ENCODE measurements around the gene MAP3K2. TPM values are rescaled to one million over a fixed set of nuclear protein-coding genes. Genes with fewer than 3 reads are reported as not detected.

MAP3K2 gene
- total and polyA plus RNA-seq, 2 donors (not counting 3 experiments of a cell fraction or from before 2014, with no cell fraction given): 3.4 to 25.7 TPM

- H3K4me2 ChIP-seq (ENCODE audit: insufficient read depth, low read length): no peak overlapping the region
- CTCF ChIA-PET: interaction anchor here (1.5 to 2.8 kb wide), 3 partner anchors 10 to 165 kb away, joined by 4 to 10 read pairs (median 9); no protein-coding TSS in a partner anchor
- FAIRE-seq (no peak), DNase-seq (ENCODE audit: low read depth, low spot score) (no peak)
- no TSS peak for BruUV-seq (replicated peaks)
- H3K79me2 ChIP-seq (ENCODE audit: control insufficient read depth, insufficient read depth, low read length): no peaks in the 10 kb centered on the region
- H3K4me3 ChIP-seq (replicated peaks in 1 of 3; ENCODE audit: insufficient read depth in 1 of 3, low read depth in 1 of 3, low read length in 3 of 3): no peak overlapping the region
- no peaks in the 10 kb centered on the region for H3K9me3 ChIP-seq (replicated peaks; ENCODE audit: control insufficient read depth, insufficient read depth, low read length)
- TF ChIP-seq FOS (IDR thresholded peaks at IDR 0.05; ENCODE audit: borderline replicate concordance, insufficient read depth, low read length): no peak
- no peak for TF ChIP-seq POLR2AphosphoS5 (IDR thresholded peaks at IDR 0.05; ENCODE audit: insufficient read depth, low read depth, low read length)
- TF ChIP-seq EZH2 (IDR thresholded peaks at IDR 0.05; ENCODE audit: borderline replicate concordance, low read depth, low read length, severe bottlenecking): no peak
- TF ChIP-seq JUN (IDR thresholded peaks at IDR 0.05; ENCODE audit: borderline replicate concordance, insufficient read depth, insufficient read length, low read depth): no peak
- TF ChIP-seq, protein P1, sequence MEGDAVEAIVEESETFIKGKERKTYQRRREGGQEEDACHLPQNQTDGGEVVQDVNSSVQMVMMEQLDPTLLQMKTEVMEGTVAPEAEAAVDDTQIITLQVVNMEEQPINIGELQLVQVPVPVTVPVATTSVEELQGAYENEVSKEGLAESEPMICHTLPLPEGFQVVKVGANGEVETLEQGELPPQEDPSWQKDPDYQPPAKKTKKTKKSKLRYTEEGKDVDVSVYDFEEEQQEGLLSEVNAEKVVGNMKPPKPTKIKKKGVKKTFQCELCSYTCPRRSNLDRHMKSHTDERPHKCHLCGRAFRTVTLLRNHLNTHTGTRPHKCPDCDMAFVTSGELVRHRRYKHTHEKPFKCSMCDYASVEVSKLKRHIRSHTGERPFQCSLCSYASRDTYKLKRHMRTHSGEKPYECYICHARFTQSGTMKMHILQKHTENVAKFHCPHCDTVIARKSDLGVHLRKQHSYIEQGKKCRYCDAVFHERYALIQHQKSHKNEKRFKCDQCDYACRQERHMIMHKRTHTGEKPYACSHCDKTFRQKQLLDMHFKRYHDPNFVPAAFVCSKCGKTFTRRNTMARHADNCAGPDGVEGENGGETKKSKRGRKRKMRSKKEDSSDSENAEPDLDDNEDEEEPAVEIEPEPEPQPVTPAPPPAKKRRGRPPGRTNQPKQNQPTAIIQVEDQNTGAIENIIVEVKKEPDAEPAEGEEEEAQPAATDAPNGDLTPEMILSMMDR (IDR thresholded peaks at IDR 0.05; ENCODE audit: extremely low read depth in 1 of 2, insufficient read depth in 1 of 2, low read depth in 1 of 2, low read length in 2 of 2): no peak
- dilution Hi-C loops (cut with MboI; ENCODE audit: extremely low pct_ligation_motif_present, low sequenced_read_pairs) (no loop called here), intact Hi-C loops (cut with micrococcal nuclease) (no loop called here)
- H3K9ac ChIP-seq (replicated peaks; ENCODE audit: extremely low read depth, insufficient read depth, low read length): no peak overlapping the region
- no peak overlapping the region for H2AFZ ChIP-seq (ENCODE audit: low read depth, low read length)
- POLR2A ChIA-PET: no interaction called here
- no peaks in the 10 kb centered on the region for H3K27me3 ChIP-seq (ENCODE audit: control insufficient read depth in 2 of 2, insufficient read depth in 2 of 2, low read length in 2 of 2)
- no peaks in the 10 kb centered on the region for H3K4me1 ChIP-seq (ENCODE audit: control insufficient read depth, extremely low read depth, insufficient read depth, low read length)
- H3K36me3 ChIP-seq (ENCODE audit: control insufficient read depth in 2 of 2, extremely low read depth in 1 of 2, insufficient read depth in 2 of 2, low read length in 2 of 2): peaks cover 14 to 27% of the 10 kb centered on the region in 2 experiments
- H3K9me1 ChIP-seq (replicated peaks; ENCODE audit: control insufficient read depth, extremely low read depth, insufficient read depth, low read length): no peaks in the 10 kb centered on the region
- no peak overlapping the region for H3K27ac ChIP-seq (ENCODE audit: insufficient read depth, low read depth, low read length)
- no peaks in the 10 kb centered on the region for H4K20me1 ChIP-seq (replicated peaks; ENCODE audit: control insufficient read depth, extremely low read depth, insufficient read depth, low read length)
Measured at GRCh38 chr2:127314193-127314988, 73.4 kb downstream of the MAP3K2 start.
